Measurements from ENCODE around the gene ATP4B.

- TF ChIP-seq GATA2 (IDR thresholded peaks at IDR 0.05; ENCODE audit: low read depth, low read length) (no peak), GATA3 (IDR thresholded peaks at IDR 0.05; ENCODE audit: low read depth, low read length) (no peak)
These were observed 37.0 kb downstream of the ATP4B start for GRCh38 chr13:113621046-113621445.
